DLD1 (cell line): ENCODE measurements around the gene RCVRN.

Experiments used
- in situ Hi-C: cut with HindIII; loops from 2 replicates; pipeline ENCODE4 v1.10.0; 2017; ENCODE audit warnings: low sequenced_read_pairs

RCVRN gene

GRCh38 chr17:9899280-9900043 lies 5.6 kb downstream of the RCVRN start:
- in situ Hi-C loops = no loop called here

- in situ Hi-C loops = no loop called here
Measured at GRCh38 chr17:9898812-9899211, 6.3 kb downstream of the RCVRN start.

- in situ Hi-C loops = no loop called here
Measured at GRCh38 chr17:9897372-9897968, 7.6 kb downstream of the RCVRN start.

GRCh38 chr17:9895923-9896322 lies 9.1 kb downstream of the RCVRN start:
- in situ Hi-C loops = no loop called here

- in situ Hi-C loops = no loop called here
Measured at GRCh38 chr17:9894231-9894630, 10.8 kb downstream of the RCVRN start.

- in situ Hi-C loops = no loop called here
Measured at GRCh38 chr17:9893411-9894012, 11.6 kb downstream of the RCVRN start.

- in situ Hi-C loops = no loop called here
Measured at GRCh38 chr17:9890124-9890523, 14.9 kb downstream of the RCVRN start.

GRCh38 chr17:9887508-9887907 lies 17.6 kb downstream of the RCVRN start:
- in situ Hi-C loops = no loop called here

GRCh38 chr17:9886141-9886930 lies 18.7 kb downstream of the RCVRN start:
- in situ Hi-C loops = no loop called here

GRCh38 chr17:9883451-9883850 lies 21.6 kb downstream of the RCVRN start:
- in situ Hi-C loops = no loop called here

GRCh38 chr17:9880582-9880999 lies 24.5 kb downstream of the RCVRN start:
- in situ Hi-C loops = no loop called here

GRCh38 chr17:9878786-9879525 lies 26.1 kb downstream of the RCVRN start:
- in situ Hi-C loops = no loop called here

- in situ Hi-C loops = no loop called here
Measured at GRCh38 chr17:9878356-9878755, 26.7 kb downstream of the RCVRN start.

- in situ Hi-C loops = no loop called here
Measured at GRCh38 chr17:9875441-9875840, 29.6 kb downstream of the RCVRN start.

- in situ Hi-C loops = no loop called here
Measured at GRCh38 chr17:9874722-9875121, 30.3 kb downstream of the RCVRN start.

GRCh38 chr17:9872852-9873251 lies 32.2 kb downstream of the RCVRN start:
- in situ Hi-C loops = no loop called here

GRCh38 chr17:9868552-9868951 lies 36.5 kb downstream of the RCVRN start:
- in situ Hi-C loops = no loop called here

GRCh38 chr17:9865586-9865985 lies 39.5 kb downstream of the RCVRN start:
- in situ Hi-C loops = no loop called here

GRCh38 chr17:9862949-9863348 lies 42.1 kb downstream of the RCVRN start:
- in situ Hi-C loops = no loop called here

- in situ Hi-C loops = no loop called here
Measured at GRCh38 chr17:9862220-9862619, 42.9 kb downstream of the RCVRN start.

- in situ Hi-C loops = no loop called here
Measured at GRCh38 chr17:9860851-9861250, 44.2 kb downstream of the RCVRN start.
